NCI-H446 treated with DMSO at 0.1 percent for 48 hours (cell line): ENCODE data around the gene DUSP14.
"Not testable (repeated sequence)": the region's sequence is repeated elsewhere in the genome, so short reads cannot be mapped to it uniquely, and the experiment has no call there.

ENCODE experiments used
- DNase-seq: peaks from one replicate; lab custom pipeline; 2025; lab: John Stamatoyannopoulos, UW

DUSP14 gene, protein sequence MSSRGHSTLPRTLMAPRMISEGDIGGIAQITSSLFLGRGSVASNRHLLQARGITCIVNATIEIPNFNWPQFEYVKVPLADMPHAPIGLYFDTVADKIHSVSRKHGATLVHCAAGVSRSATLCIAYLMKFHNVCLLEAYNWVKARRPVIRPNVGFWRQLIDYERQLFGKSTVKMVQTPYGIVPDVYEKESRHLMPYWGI

DNA sequence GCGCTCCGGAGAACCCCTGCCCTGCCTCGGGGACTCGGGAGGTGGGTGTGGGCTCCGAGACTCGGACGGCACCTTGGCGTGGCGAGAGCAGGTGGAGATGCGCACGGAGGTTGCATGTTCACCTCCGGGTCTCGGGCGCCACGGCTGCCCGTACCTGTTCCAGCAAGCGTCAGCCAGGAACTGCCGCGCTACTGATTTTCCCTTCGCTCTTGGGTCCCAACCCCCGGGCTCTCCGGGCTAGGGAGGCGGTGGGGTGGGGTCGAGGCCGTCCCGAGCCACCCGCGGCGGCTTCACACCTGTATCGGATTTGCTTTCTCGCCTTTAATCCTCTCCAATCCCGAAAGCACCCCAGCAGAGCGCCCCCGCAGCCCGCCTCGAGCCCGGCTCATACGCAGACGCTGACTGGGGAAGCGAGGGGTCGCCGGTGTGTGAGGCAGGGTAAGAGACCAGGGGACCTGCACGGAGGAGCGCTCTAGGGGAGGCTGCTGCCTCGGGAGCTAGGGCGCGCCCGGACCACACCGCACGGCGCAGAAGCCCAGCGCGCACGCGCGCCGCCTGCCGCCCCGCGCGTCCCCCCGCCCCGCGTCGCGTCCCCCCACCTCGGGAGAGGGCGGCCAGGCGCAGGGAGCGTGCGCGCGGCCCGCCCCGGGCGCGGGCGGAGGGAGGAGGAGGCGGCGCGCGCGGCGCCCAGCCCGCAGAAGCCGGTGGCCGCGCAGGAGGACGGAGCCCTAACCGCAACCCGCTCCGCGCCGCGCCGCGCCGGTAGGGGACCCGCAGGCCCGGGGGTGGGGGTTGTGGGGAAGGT, at the start of gene DUSP14:
Gene DUSP14, plus strand, starts transcription at position 695 of the 805 bp plus-strand sequence. CDS start 22,382 bp downstream, outside the sequence.
- peak; percentile 33 for DNase-seq

GRCh38 chr17:37440424-37440823, 49.3 kb upstream of the DUSP14 start:
- DNase-seq, result no peak

DNA sequence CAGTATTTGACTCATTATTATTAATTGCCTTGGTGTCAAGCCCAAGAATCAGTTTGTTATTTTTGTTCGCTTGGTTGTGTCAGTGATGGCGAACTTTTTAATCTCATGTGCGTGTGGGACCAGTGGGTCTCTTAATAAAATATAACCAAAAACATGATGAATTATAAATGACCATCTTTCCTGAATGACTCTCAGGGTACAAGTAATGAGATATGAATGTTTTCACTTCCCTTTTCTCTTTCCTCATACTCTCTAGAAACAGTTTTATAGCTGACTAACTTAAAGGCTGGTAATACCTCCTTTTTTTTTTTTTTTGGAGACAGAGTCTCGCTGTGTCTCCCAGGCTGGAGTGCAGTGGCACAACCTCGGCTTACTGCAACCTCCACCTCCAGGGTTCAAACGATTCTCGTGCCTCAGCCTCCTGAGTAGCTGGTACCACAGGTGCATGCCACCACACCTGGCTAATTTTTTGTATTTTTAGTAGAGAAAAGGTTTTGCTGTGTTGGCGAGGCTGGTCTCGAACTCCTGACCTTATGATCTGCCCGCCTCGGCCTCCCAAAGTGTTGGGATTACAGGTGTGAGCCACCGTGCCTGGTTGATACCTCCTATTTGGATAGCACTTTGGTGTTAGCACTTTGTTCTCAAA, 48.2 kb upstream of the DUSP14 start:
- not testable (repeated sequence) for DNase-seq

- DNase-seq, result no peak
Measured at GRCh38 chr17:37446027-37446426, 43.7 kb upstream of the DUSP14 start.

DNA sequence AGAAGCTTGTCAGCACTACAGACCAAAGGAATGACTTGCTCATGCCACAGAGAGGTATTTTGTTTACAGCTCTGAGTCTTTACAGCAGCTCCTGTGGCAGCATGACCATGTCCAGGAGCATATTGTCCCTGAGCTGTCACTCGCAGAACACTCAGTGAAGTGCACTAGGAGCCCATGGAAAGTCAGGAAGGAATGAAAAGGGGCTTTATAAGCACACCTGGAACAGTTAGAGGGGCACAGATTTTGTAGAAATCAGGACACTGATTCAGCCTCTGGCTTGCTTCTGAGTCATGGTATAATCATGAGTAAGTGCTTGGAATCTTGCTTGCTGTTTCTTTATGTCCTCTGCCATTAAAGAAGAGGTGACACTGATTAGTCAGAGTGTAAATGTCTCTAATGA, 42.0 kb upstream of the DUSP14 start:
- DNase-seq, result no peak

- DNase-seq, result no peak
Measured at GRCh38 chr17:37450112-37450511, 39.6 kb upstream of the DUSP14 start.

GRCh38 chr17:37457801-37458200, 31.9 kb upstream of the DUSP14 start:
- not testable (repeated sequence) for DNase-seq

- no peak for DNase-seq
Measured at GRCh38 chr17:37458805-37459204, 30.9 kb upstream of the DUSP14 start.

- no peak for DNase-seq
Measured at GRCh38 chr17:37461668-37462067, 28.0 kb upstream of the DUSP14 start.

DNA sequence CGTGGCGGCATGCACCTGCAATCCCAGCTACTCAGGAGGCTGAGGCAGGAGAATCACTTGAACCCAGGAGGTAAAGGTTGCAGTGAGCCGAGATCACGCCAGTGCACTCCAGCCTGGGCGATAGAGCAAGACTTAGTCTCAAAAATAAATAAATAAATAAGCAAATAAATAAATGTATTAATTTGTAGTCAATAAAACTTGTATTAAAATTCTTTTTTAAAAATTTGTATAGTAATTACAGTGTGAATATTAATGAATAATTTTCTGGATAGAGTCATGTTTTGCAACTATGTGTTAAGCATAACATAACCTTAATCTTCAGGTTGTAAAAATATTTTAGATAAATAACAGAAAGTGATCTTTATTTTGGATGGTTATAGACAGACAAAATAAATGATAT, 27.2 kb upstream of the DUSP14 start:
- DNase-seq, result no peak

- no peak for DNase-seq
Measured at GRCh38 chr17:37463039-37463438, 26.7 kb upstream of the DUSP14 start.

DNA sequence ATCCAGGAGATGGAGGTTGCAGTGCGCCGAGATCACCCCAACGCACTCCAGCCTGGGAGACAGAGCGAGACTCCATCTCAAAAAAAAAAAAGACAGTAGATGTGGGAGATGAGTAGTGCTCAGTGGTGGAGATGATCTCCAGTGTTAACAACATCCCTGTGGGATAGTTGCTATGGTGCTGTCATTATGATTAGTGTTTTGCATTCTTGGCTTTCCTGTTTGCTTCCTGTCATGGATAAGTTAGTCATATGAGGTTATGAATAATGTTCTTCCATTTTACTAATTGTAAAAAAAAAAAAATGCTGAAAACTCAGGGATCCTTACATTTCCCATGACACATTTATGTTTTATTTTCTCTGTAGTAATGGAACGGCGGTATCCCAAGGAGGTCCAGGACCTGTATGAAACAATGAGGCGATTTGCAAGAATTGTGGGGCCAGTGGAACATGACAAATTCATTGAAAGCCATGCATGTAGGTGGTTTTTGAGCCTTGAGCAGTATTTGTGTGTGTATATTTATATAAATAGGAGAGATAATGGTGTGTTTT, 24.5 kb upstream of the DUSP14 start:
- no peak for DNase-seq

DNA sequence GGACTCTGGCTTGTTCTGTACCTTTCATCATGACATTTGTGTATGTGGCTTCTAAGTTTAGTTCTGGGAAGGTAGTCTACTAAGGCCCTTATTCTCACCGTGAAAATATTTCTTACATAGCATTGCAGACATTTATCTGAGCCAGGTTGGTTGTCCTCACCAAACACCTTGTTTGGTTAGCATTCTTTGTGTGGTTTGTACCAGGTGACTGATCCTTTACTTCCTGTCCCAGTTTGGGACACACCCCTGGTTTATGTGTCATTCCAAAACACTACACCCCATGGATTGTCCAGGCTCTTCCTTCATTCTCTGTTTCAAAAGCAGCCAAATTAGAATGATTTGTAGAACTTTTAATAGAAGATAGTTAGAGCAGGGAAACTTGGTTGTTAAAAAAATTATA, 23.2 kb upstream of the DUSP14 start:
- DNase-seq, result no peak

GRCh38 chr17:37470181-37470580, 19.5 kb upstream of the DUSP14 start:
- DNase-seq, result no peak

DNA sequence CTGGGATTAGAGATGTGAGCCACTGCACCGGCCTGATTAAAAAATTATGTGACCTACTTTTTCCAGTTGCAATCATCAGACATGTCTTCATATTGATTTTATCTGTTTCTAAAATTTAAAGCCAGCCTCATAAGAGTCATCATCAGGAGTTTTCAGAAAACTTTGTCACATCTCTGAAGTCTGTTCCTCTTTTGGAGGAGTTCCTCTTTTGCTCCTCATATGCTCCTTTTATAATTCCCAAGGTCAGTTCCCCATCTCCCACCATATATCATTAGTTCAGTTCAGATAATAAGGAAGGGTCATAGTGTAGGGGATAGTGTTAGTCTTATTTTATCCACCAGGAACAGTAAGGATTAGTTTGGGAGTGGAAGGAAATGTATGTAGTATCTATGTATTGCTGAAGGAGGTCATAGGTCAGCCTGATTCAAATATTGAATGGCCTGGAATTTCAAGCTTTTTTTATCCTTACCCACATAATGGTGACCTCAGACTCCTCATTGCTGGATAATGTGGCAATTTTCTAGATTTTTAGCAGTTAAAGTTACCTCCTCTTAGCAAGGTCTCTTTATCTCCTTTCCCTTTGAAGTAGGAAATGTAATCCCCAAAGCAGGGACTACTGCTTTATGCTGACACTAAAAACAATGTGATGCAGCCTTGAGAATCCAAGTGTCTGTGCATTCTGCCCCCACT, 13.8 kb upstream of the DUSP14 start:
- no peak for DNase-seq

DNA sequence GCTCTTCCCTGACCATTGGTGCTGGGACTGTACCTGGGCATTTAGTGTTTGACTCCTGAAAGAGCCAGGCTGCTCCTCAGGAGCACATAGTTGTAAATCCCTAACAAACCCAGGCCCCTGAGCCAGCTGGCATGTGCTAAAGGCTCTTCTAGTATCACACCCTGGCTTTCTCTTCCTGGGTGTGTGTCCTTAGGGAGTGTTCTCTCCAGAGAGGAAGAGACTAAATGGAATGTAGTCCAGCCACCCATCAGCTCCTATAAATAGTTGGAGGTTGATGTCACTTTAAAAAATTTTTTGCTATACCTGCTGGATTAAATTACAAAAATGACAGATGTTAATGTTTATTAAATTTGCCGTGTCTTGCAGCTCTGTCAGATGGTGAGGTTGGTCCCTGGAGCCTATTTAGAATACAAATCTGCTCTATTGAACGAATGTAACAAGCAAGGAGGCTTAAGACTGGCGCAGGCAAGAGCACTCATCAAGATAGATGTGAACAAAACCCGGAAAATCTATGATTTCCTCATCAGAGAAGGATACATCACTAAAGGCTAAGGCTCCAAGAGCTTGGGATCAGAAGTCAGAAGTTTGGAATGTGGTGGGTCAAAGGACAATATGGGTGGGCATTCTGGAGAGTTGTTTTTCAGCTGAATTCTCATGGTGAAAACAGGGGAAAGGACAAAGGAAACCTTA, 13.1 kb upstream of the DUSP14 start:
- DNase-seq, result peak; percentile 26

- DNase-seq, result no peak
Measured at GRCh38 chr17:37478187-37478586, 11.5 kb upstream of the DUSP14 start.

DNA sequence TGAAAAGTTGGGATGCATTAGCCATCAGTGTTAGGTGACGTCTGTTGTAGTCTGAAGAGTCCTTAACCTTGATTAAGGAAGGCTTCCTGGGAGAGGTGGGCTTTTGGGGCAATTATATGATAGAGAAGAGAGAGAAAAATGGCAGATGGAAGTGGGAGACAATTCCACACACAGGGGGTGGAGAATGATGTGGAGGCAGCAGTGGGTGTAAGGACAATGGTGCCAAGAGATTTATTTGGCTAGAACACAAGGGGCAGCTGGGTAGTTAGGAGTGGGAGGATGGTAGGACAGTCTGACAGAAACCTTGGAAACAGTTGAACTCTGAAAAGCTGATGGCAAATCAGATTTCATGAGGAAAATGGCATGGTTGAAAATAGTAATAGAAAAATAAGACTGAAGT, 10.7 kb upstream of the DUSP14 start:
- DNase-seq, result no peak

DNA sequence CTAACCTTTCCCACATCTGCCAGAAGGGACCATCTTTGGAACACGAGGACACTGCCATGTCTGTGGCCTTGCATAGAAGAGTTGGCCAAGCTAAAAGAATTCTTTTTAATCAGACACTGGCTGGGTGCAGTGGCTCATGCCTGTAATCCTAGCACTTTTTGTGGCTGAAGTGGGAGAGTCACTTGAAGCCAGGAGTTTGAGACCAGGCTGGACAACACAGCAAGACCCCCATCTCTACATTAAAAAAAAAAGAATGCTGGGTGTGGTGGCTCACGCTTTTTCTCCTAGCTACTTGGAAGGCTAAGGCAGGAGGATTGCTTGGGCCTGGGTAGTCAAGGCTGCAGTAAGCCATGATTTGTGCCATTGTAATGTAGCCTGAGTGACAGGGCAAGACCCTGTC, 9.3 kb upstream of the DUSP14 start:
- DNase-seq, result no peak

- DNase-seq, result no peak
Measured at GRCh38 chr17:37481001-37481665, 8.6 kb upstream of the DUSP14 start.
